HT1080 (cell line): ENCODE measurements around the gene RASSF9. TPM values are rescaled to one million over a fixed set of nuclear protein-coding genes. Genes with fewer than 3 reads are reported as not detected.

ENCODE experiments used
- total RNA-seq: library from RNA; depleted of rRNA; stranded (reverse); fragments of >200 nt; shearing (Covaris generic); gene quantifications from 2 replicates; pipeline ENCODE4 v1.2.3, GENCODE V29; 2014; rRNA removed

Gene RASSF9
- total RNA-seq, 1 experiment from 2014 or later = 0.21 TPM

Other genes with a start within 250 kb of the RASSF9 start
- gene NTS, start 37.9 kb upstream of the RASSF9 start, total RNA-seq = 0.56 TPM in 1 of 2 replicates, not detected in the other